Adrenal gland (tissue), 5 donors: Measurements from ENCODE around the gene MAPK12.

Experiments used
- CTCF ChIP-seq, 6 experiments: fragments of 450-650 bp in 4 of 6; fragments of 200-600 bp in 2 of 6; sonication (generic) in 1 of 6; IDR thresholded peaks; 1 replicate in 5 of 6; 2 replicates in 1 of 6; pipeline versions ENCODE4 v1.5.1 to v1.8.0; 2016 to 2021; ENCODE audit warnings: antibody characterized with exemption in 6 of 6, mild to moderate bottlenecking in 2 of 6, moderate library complexity in 1 of 6
- POLR2A ChIP-seq, 2 donors: fragments of 450-650 bp; IDR thresholded peaks; one replicate each; pipeline ENCODE4 v1.6.1; 2017; ENCODE audit warnings: antibody characterized with exemption in 2 of 2, mild to moderate bottlenecking in 2 of 2, moderate library complexity in 1 of 2
- donor health status: DM: no; HTN: no; CAD: no.

GRCh38 chr22:50289151-50289941, 27.9 kb upstream of the MAPK12 start:
- TF ChIP-seq CTCF (IDR thresholded peaks at IDR 0.05): no peak
- no peak for TF ChIP-seq POLR2A (IDR thresholded peaks at IDR 0.05)
